Nephron progenitor cell (in vitro differentiated cells): ENCODE data around the gene PRKCA.
A peak's percentile ranks its signal among the peaks of the same experiment; 100 is the strongest.

Experiments
- DNase-seq: peaks from one replicate; pipeline ENCODE4 v3.0.0; 2021
- H3K27ac Mint-ChIP-seq: 2 replicates; pipeline ENCODE4 v1.8.0; 2021; ENCODE audit warnings: mild to moderate bottlenecking, moderate library complexity, mixed read lengths
- H3K27me3 Mint-ChIP-seq: 2 replicates; pipeline ENCODE4 v1.8.0; 2021; ENCODE audit warnings: mild to moderate bottlenecking, low read depth, mixed read lengths; ENCODE audit not compliant: poor library complexity
- H3K36me3 Mint-ChIP-seq: 2 replicates; pipeline ENCODE4 v1.8.0; 2021; ENCODE audit warnings: low read depth, mixed read lengths
- H3K4me1 Mint-ChIP-seq: 2 replicates; pipeline ENCODE4 v1.8.0; 2021; ENCODE audit warnings: mixed read lengths
- H3K4me3 Mint-ChIP-seq: 2 replicates; pipeline ENCODE4 v1.8.0; 2021; ENCODE audit warnings: mild to moderate bottlenecking, moderate library complexity, mixed read lengths
- H3K9me3 Mint-ChIP-seq: 2 replicates; pipeline ENCODE4 v1.8.0; 2021; ENCODE audit warnings: mild to moderate bottlenecking, moderate library complexity, mixed read lengths
- TF ChIP-seq, protein P1 (sequence below): fragments of 200-600 bp; sonication (generic); IDR thresholded peaks from 2 replicates; pipeline ENCODE4 v1.5.0; 2021; ENCODE audit warnings: antibody characterized with exemption

PRKCA gene

DNA sequence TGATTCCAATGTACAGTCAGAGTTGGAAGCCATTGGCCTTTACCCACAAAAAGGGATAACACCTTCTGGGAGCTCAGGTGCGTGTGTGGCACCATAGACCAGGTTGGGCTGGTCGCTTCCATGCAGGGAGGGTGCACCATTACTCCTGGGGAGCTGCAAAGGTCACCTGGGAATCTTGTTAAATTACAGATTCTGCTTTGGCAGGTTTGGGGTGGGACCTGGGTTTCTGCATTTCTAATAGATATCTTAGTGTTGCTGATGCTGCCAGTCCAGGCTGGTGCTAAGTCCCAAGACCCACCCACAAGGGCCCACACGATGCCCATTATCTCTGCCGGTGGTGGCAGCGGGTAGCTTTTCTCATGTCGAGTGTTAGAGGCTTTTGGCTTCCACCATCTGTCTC is 384.2 kb downstream of the PRKCA start:
- Mint-ChIP-seq H3K9me3 (no peaks in the 10 kb centered on the region), H3K27me3 (peaks cover 7% of the 10 kb centered on the region), H3K4me3 (no peak overlapping the region), H3K36me3 (peaks cover 5% of the 10 kb centered on the region), H3K27ac (no peak overlapping the region), H3K4me1 (peaks cover 16% of the 10 kb centered on the region)
- no peak for DNase-seq
- TF ChIP-seq, protein P1, sequence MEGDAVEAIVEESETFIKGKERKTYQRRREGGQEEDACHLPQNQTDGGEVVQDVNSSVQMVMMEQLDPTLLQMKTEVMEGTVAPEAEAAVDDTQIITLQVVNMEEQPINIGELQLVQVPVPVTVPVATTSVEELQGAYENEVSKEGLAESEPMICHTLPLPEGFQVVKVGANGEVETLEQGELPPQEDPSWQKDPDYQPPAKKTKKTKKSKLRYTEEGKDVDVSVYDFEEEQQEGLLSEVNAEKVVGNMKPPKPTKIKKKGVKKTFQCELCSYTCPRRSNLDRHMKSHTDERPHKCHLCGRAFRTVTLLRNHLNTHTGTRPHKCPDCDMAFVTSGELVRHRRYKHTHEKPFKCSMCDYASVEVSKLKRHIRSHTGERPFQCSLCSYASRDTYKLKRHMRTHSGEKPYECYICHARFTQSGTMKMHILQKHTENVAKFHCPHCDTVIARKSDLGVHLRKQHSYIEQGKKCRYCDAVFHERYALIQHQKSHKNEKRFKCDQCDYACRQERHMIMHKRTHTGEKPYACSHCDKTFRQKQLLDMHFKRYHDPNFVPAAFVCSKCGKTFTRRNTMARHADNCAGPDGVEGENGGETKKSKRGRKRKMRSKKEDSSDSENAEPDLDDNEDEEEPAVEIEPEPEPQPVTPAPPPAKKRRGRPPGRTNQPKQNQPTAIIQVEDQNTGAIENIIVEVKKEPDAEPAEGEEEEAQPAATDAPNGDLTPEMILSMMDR: no peak

DNA sequence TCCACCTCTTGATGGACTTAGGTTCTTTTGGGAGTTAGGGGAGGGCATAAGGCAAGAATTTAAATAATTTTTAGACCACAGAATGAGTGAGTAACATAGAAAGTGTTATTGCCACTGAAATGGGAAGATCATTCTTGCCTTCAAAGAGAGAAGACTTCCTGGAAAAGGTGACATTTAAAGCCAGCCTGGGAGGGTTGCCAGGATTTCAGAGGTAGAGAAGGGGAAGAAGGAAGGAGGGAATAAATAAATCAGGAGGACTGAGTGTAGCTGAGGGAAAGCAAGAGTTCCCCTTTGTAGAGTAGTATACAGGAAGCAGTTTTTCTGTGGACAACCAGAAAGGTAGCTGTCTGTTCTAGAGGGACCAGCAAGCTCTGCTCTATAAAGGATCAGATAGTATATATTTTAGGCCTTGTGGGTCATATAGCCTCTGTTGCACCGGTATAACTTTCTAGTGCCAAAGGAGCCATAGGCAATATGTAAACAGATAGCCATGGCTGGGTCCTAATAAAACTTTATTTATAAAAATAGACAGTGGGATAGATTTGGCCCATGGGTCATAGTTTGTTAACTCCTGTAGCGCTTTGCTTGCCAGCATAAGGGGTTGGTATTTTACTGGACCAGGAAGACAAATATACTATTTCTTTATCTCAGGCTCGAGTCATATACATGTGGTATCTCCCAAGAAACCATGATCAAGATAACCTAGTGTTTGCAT is 385.3 kb downstream of the PRKCA start:
- H3K4me1 Mint-ChIP-seq: peaks cover 24% of the 10 kb centered on the region
- peaks cover 7% of the 10 kb centered on the region for H3K27me3 Mint-ChIP-seq
- H3K27ac Mint-ChIP-seq: no peak overlapping the region
- peaks cover 5% of the 10 kb centered on the region for H3K36me3 Mint-ChIP-seq
- no peak for DNase-seq
- H3K9me3 Mint-ChIP-seq: no peaks in the 10 kb centered on the region
- TF ChIP-seq, protein P1: no peak
- H3K4me3 Mint-ChIP-seq: no peak overlapping the region

DNA sequence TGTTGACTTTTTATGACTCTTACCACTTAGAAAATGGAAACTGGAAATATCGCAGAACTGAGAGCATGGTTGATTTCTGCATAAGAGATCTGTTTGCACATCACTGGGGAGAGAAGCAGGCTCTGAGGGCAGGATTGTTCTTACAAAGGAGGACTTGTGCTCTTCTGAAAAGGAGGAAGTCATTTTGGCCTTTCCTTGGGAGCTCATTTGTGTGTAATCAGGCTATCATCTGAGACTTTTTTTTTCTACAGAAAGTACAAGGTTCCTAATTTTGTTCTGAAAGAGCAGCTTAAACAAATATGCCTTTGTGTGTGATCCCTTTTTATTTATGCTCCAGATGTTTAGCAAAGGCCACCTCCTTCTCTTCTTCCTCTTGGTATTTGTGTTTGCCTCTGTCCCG is 386.8 kb downstream of the PRKCA start:
- H3K36me3 Mint-ChIP-seq: peaks cover 5% of the 10 kb centered on the region
- H3K4me1 Mint-ChIP-seq: peaks cover 25% of the 10 kb centered on the region
- peaks cover 7% of the 10 kb centered on the region for H3K27me3 Mint-ChIP-seq
- no peaks in the 10 kb centered on the region for H3K9me3 Mint-ChIP-seq
- H3K4me3 Mint-ChIP-seq: no peak overlapping the region
- DNase-seq: no peak
- H3K27ac Mint-ChIP-seq: peak overlapping the region; percentile 1
- TF ChIP-seq, protein P1: no peak

DNA sequence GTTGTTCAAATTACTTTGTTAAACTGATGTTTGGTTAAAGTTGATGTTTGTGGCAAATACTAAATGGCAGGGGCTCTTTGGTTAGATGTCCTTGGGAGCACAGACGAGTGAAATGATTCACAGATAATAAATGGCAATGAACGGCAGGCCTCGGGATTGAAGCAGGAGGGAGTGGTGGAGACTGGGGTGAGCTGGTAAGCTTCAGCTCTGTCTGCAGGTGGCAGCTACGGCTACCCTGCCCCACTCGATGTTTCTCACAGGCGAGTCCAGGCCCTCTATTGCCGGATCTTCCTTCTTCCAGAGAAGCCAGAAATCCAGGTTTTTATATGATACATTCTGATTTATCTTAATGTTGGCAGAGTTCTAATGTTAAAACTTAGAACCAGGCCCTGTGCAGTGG is 387.8 kb downstream of the PRKCA start:
- DNase-seq: no peak
- H3K4me1 Mint-ChIP-seq: peaks cover 25% of the 10 kb centered on the region
- H3K36me3 Mint-ChIP-seq: peaks cover 5% of the 10 kb centered on the region
- no peak overlapping the region for H3K27ac Mint-ChIP-seq
- H3K4me3 Mint-ChIP-seq: no peak overlapping the region
- H3K27me3 Mint-ChIP-seq: peaks cover 10% of the 10 kb centered on the region
- TF ChIP-seq, protein P1: no peak
- no peaks in the 10 kb centered on the region for H3K9me3 Mint-ChIP-seq

DNA sequence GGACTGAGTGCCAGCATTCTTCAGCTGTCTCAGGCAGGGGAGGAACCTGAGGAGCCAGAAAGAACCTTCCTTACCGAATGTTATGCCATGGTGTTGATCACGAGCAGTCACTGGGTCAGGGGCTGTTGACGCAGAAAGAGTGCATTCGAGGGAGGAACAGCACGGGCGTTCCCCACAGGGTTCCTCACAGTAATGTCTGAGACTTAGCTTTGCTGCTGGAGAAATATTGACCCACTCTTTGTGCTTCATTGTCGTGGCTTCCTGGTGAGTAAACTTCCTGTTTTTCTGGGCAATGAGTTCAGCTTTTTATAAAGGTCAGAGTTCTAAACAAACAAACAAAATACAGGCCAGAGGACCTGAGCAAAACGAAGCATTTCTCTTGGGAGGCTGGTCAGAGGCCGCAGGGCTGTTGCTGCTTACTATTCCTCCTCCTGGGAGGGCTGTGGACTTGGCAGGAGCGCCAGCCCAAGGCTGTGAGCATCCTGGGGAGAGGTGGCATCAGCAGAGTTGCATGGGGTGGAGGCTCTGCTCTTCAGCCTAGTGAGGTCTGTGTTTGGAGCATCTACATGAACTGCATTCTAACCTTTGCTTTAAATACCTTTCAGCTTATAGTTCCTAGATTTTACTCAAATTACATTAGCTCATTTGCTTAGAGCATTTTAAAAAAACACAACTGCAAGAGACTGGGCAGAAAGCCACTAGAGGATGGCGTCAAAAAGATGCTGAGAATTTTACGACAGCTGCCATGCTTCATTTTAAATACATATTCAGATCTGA is 389.4 kb downstream of the PRKCA start:
- DNase-seq: no peak
- Mint-ChIP-seq H3K4me3 (no peak overlapping the region), H3K27ac (peak overlapping the region; percentile 74), H3K9me3 (peaks cover 3% of the 10 kb centered on the region), H3K27me3 (peaks cover 10% of the 10 kb centered on the region), H3K36me3 (peaks cover 8% of the 10 kb centered on the region), H3K4me1 (peaks cover 25% of the 10 kb centered on the region)
- TF ChIP-seq, protein P1: no peak

DNA sequence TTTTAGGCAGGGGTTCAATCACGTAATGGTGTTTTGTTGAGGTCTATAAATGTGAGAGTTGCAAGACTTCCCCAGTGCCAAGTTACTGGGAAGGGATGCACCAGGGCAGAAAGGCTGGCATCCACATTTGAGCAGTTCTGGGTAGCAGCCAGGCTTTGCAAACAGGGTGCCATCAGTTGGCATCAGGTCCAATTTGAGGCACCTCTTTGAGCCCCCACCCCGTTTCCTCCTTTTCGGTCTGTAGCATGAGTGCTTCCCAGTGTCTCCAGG is 389.9 kb downstream of the PRKCA start:
- DNase-seq: no peak
- Mint-ChIP-seq H3K36me3 (peaks cover 13% of the 10 kb centered on the region), H3K27me3 (peaks cover 10% of the 10 kb centered on the region), H3K9me3 (peaks cover 8% of the 10 kb centered on the region), H3K4me1 (peaks cover 25% of the 10 kb centered on the region), H3K4me3 (no peak overlapping the region), H3K27ac (peak overlapping the region; percentile 26)
- TF ChIP-seq, protein P1: no peak
